ENCODE results near the gene PLXDC1. TPM values are rescaled to one million over a fixed set of nuclear protein-coding genes. Genes with fewer than 3 reads are reported as not detected.

Gene PLXDC1
- total RNA-seq, 1 experiment from 2014 or later, result 0.75 TPM

DNA sequence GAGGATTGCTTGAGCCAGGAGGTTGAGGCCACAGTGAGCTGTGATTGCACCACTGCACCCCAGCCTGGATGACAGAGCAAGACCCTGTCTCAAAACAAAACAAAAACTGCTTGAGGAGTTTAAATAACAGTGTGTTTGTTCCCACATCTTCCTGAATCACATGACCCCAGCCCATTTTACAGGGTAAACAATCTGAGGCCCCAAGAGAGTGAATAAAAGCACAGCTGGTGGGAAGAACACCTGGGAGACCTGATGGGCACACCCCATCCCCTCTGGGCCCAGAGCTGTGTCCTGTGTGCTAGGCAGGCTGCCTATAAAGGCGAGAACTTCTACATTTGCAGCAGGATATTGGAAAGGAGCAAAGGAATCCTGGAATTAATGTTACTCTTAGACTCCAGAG, 69.6 kb downstream of the PLXDC1 start:
- Histone ChIP-seq H3K4me1 (ENCODE audit: insufficient read depth, low read length, poor library complexity, severe bottlenecking) (no peaks in the 10 kb centered on the region), H3K9me3 (ENCODE audit: low read depth, low read length, poor library complexity, severe bottlenecking) (no peaks in the 10 kb centered on the region), H3K4me3 (ENCODE audit: low read depth, low read length, poor library complexity, severe bottlenecking) (no peak overlapping the region), H3K27me3 (replicated peaks; ENCODE audit: insufficient read depth, low read depth, low read length, poor library complexity) (no peaks in the 10 kb centered on the region), H3K36me3 (ENCODE audit: insufficient read depth, low read length, poor library complexity, severe bottlenecking) (no peaks in the 10 kb centered on the region), H3K27ac (ENCODE audit: low read depth, low read length, poor library complexity, severe bottlenecking) (no peak overlapping the region)
- TF ChIP-seq EZH2 (IDR thresholded peaks at IDR 0.05; ENCODE audit: borderline replicate concordance, low read depth, low read length, poor library complexity, severe bottlenecking), result no peak
- TF ChIP-seq, protein P1, sequence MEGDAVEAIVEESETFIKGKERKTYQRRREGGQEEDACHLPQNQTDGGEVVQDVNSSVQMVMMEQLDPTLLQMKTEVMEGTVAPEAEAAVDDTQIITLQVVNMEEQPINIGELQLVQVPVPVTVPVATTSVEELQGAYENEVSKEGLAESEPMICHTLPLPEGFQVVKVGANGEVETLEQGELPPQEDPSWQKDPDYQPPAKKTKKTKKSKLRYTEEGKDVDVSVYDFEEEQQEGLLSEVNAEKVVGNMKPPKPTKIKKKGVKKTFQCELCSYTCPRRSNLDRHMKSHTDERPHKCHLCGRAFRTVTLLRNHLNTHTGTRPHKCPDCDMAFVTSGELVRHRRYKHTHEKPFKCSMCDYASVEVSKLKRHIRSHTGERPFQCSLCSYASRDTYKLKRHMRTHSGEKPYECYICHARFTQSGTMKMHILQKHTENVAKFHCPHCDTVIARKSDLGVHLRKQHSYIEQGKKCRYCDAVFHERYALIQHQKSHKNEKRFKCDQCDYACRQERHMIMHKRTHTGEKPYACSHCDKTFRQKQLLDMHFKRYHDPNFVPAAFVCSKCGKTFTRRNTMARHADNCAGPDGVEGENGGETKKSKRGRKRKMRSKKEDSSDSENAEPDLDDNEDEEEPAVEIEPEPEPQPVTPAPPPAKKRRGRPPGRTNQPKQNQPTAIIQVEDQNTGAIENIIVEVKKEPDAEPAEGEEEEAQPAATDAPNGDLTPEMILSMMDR (conservative IDR thresholded peaks at IDR 0.05; ENCODE audit: low read depth, low read length), result no peak
- POLR2A ChIA-PET (ENCODE audit: low non-redundant PET), result no interaction called here
- no peak for DNase-seq (ENCODE audit: low spot score)
- no TSS peak for BruUV-seq (replicated peaks)
- intact Hi-C loops (cut with micrococcal nuclease; ENCODE audit: unreplicated experiment), result no loop called here
- CTCF ChIA-PET, result interaction anchor here (0.7 kb wide), 1 partner anchor 342 kb away, joined by 4 read pairs; no protein-coding TSS in a partner anchor

DNA sequence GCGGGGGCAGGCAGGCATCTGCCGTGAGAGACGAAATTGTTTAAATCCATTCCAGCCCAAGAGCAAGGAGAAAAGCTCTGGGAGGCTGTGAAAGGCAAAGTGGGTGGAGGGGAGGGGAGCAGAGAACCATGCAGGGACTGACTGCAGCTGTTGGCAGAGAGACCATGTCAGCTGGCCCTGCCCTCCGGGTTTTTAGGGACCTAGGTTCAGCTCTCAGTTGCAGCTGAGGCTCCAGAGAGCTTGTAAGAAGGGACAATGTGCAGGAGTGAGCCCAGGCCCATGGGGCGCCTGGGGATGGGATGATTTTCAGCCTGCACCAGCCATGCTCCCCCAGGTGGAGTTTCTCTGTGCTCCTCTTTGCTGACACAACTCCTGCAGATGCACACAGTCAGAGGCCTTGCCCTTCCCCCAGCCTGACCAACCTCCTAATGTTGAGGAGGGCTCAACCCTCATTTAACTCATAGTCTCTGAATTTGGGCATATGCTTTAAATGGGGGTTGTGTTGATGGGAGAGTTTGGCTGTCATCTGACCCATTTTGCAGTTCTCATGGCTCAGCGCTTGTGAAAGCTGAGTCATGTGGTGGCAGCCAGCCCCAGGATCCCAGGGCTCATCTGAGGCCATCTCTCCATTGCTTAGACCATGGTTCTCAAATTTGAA, 70.9 kb downstream of the PLXDC1 start:
- H3K4me3 ChIP-seq (ENCODE audit: low read depth, low read length, poor library complexity, severe bottlenecking), result no peak overlapping the region
- H3K27ac ChIP-seq (ENCODE audit: low read depth, low read length, poor library complexity, severe bottlenecking), result no peak overlapping the region
- POLR2A ChIA-PET (ENCODE audit: low non-redundant PET), result no interaction called here
- no peaks in the 10 kb centered on the region for H3K27me3 ChIP-seq (replicated peaks; ENCODE audit: insufficient read depth, low read depth, low read length, poor library complexity)
- H3K9me3 ChIP-seq (ENCODE audit: low read depth, low read length, poor library complexity, severe bottlenecking), result no peaks in the 10 kb centered on the region
- CTCF ChIA-PET, result no interaction called here
- no peaks in the 10 kb centered on the region for H3K36me3 ChIP-seq (ENCODE audit: insufficient read depth, low read length, poor library complexity, severe bottlenecking)
- TF ChIP-seq, protein P1 (conservative IDR thresholded peaks at IDR 0.05; ENCODE audit: low read depth, low read length), result no peak
- no peak for TF ChIP-seq EZH2 (IDR thresholded peaks at IDR 0.05; ENCODE audit: borderline replicate concordance, low read depth, low read length, poor library complexity, severe bottlenecking)
- intact Hi-C loops (cut with micrococcal nuclease; ENCODE audit: unreplicated experiment), result no loop called here
- no peak for DNase-seq (ENCODE audit: low spot score)
- no TSS peak for BruUV-seq (replicated peaks)
- no peaks in the 10 kb centered on the region for H3K4me1 ChIP-seq (ENCODE audit: insufficient read depth, low read length, poor library complexity, severe bottlenecking)

DNA sequence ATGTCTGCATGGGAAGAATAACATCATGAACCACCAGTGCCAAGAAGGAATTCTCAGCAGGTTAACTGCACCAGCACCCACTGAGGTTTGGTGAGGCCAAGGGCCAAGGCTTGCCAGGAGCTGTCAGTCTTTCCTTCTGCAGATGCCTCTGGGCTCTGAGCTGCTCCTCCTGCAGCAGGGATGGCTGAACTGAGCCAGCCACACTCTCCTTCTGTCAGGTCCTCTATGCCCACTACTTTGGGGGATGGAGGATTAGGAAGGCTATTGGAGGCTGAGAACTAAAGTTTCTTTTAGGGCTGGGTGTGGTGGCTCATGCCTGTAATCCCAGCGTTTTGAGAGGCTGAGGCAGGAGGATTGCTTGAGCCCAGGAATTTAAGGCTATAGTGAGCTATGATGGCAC, 71.6 kb downstream of the PLXDC1 start:
- H3K4me1 ChIP-seq (ENCODE audit: insufficient read depth, low read length, poor library complexity, severe bottlenecking), result no peaks in the 10 kb centered on the region
- H3K9me3 ChIP-seq (ENCODE audit: low read depth, low read length, poor library complexity, severe bottlenecking), result no peaks in the 10 kb centered on the region
- TF ChIP-seq EZH2 (IDR thresholded peaks at IDR 0.05; ENCODE audit: borderline replicate concordance, low read depth, low read length, poor library complexity, severe bottlenecking), result no peak
- TF ChIP-seq, protein P1 (conservative IDR thresholded peaks at IDR 0.05; ENCODE audit: low read depth, low read length), result no peak
- no peak overlapping the region for H3K4me3 ChIP-seq (ENCODE audit: low read depth, low read length, poor library complexity, severe bottlenecking)
- no peaks in the 10 kb centered on the region for H3K36me3 ChIP-seq (ENCODE audit: insufficient read depth, low read length, poor library complexity, severe bottlenecking)
- intact Hi-C loops (cut with micrococcal nuclease; ENCODE audit: unreplicated experiment), result no loop called here
- CTCF ChIA-PET, result no interaction called here
- POLR2A ChIA-PET (ENCODE audit: low non-redundant PET), result no interaction called here
- DNase-seq (ENCODE audit: low spot score), result no peak
- no TSS peak for BruUV-seq (replicated peaks)
- no peaks in the 10 kb centered on the region for H3K27me3 ChIP-seq (replicated peaks; ENCODE audit: insufficient read depth, low read depth, low read length, poor library complexity)
- no peak overlapping the region for H3K27ac ChIP-seq (ENCODE audit: low read depth, low read length, poor library complexity, severe bottlenecking)

All from A673 (cell line).